GM12801 (cell line): ENCODE data around the gene PPP4R2.

Experiments used
- CTCF ChIP-seq: IDR thresholded peaks from one replicate; pipeline ENCODE4 v1.5.1; 2011; ENCODE audit warnings: control low read depth; ENCODE audit not compliant: insufficient read length; ENCODE audit errors: extremely low read depth

Gene PPP4R2

GRCh38 chr3:73043414-73043813 lies 46.8 kb downstream of the PPP4R2 start:
- TF ChIP-seq CTCF, result no peak

GRCh38 chr3:73045391-73045790 lies 48.8 kb downstream of the PPP4R2 start:
- no peak for TF ChIP-seq CTCF

- no peak for TF ChIP-seq CTCF
Measured at GRCh38 chr3:73046195-73046594, 49.6 kb downstream of the PPP4R2 start.

GRCh38 chr3:73049319-73049718 lies 52.7 kb downstream of the PPP4R2 start:
- no peak for TF ChIP-seq CTCF

GRCh38 chr3:73052857-73053256 lies 56.2 kb downstream of the PPP4R2 start:
- TF ChIP-seq CTCF, result no peak

GRCh38 chr3:73055583-73055982 lies 59.0 kb downstream of the PPP4R2 start:
- TF ChIP-seq CTCF, result no peak

- no peak for TF ChIP-seq CTCF
Measured at GRCh38 chr3:73056014-73056844, 59.6 kb downstream of the PPP4R2 start.

- TF ChIP-seq CTCF, result no peak
Measured at GRCh38 chr3:73056845-73057150, 60.2 kb downstream of the PPP4R2 start.
